Peyer's patch (tissue), 4 donors: ENCODE measurements around the gene TJP2.

Experiments
- CTCF ChIP-seq, 6 experiments: fragments of 450-650 bp in 4 of 6; fragments of 200-600 bp in 2 of 6; sonication (generic) in 1 of 6; IDR thresholded peaks; one replicate each; pipeline ENCODE4 v1.5.1; 2017 to 2019; ENCODE audit warnings: antibody characterized with exemption in 6 of 6, mild to moderate bottlenecking in 3 of 6, moderate library complexity in 1 of 6
- POLR2A ChIP-seq, 2 donors: fragments of 450-650 bp; IDR thresholded peaks; one replicate each; pipeline ENCODE4 v1.5.1; 2017; ENCODE audit warnings: antibody characterized with exemption in 2 of 2, mild to moderate bottlenecking in 2 of 2, moderate library complexity in 2 of 2

DNA sequence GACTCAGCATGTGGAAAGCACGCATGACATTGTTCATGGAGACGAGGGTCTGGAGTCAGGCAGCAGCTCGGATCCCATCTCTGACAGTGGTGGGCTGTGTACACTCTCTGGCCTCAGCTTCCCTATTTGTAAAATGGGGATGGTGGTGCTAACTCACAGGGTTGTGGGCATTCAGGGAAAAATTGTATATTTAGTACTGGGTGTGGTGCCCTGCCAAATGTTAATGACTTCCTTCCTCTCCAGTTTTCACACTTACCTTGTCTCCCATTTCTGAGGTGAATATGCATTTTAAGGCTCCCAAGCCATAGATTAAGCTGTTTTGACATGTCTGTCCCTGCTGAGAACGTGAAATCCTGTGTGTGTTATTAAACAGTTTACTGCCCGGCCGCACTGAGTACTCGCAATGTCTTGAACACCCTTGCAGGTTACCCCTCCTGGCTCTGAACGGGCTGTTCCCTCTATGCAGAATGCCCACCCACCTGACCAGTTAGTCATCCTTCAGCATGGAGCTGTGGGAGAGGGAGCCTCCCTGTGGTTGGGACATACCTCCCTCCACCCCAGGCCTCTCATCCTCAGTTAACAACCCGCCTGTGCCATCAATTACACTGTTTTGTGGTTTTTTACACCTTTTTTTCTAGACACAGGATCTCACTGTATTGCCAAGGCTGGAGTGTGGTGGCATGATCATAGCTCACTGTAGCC lies 25.8 kb downstream of the TJP2 start:
- TF ChIP-seq CTCF (IDR thresholded peaks at IDR 0.05) (no peak), POLR2A (IDR thresholded peaks at IDR 0.05) (no peak)
